Panc1 (cell line): Measurements from ENCODE around the gene RAI1. TPM values are rescaled to one million over a fixed set of nuclear protein-coding genes. Genes with fewer than 3 reads are reported as not detected.

ENCODE experiments used
- ATAC-seq: fragments of 200-7000 bp; cut with Tn5 transposase; 2 replicates; pipeline ENCODE4 v1.9.1; 2020; ENCODE audit warnings: mild to moderate bottlenecking, moderate library complexity
- BruUV-seq: library from RNA; stranded (reverse); fragments of 400-500 nt; replicated peaks from 2 replicates; lab custom pipeline; 2021; lab: Mats Ljungman, UMichigan
- CTCF ChIA-PET: fragments of 300-600 bp; sonication (Branson Sonifier 250); formaldehyde crosslinking; loops from one replicate; lab custom pipeline; 2022; ENCODE audit warnings: antibody characterized with exemption; lab: Charles Lee
- POLR2A ChIA-PET: fragments of 300-600 bp; sonication (Branson Sonifier 250); formaldehyde crosslinking; loops from one replicate; lab custom pipeline; 2022; ENCODE audit warnings: antibody characterized with exemption; lab: Charles Lee
- DNase-seq: peaks from one replicate; pipeline ENCODE4 v3.0.0-alpha.2; 2010; ENCODE audit warnings: low read depth, low spot score
- H3K27ac ChIP-seq: 2 replicates; pipeline ENCODE4 v1.5.1; 2011; ENCODE audit warnings: mild to moderate bottlenecking, low read length, inconsistent platforms
- H3K27me3 ChIP-seq: fragments of 200-500 bp; sonication (Bioruptor generic); 2 replicates; pipeline ENCODE4 v1.6.0; 2014; ENCODE audit warnings: low read length, inconsistent platforms; ENCODE audit not compliant: control insufficient read depth, insufficient read depth
- H3K36me3 ChIP-seq: fragments of 200-500 bp; sonication (Bioruptor generic); 2 replicates; pipeline ENCODE4 v1.5.1; 2014; ENCODE audit warnings: inconsistent platforms, mild to moderate bottlenecking, low read length, moderate library complexity; ENCODE audit not compliant: control insufficient read depth, insufficient read depth
- H3K4me1 ChIP-seq: 2 replicates; pipeline ENCODE4 v1.5.1; 2011; ENCODE audit warnings: inconsistent platforms, mild to moderate bottlenecking, low read length, moderate library complexity; ENCODE audit not compliant: control insufficient read depth, insufficient read depth
- H3K4me3 ChIP-seq, 2 experiments: 2 replicates each; pipeline ENCODE4 v1.5.1; 2011 to 2012; ENCODE audit warnings: low read depth in 2 of 2, low read length in 2 of 2, mild to moderate bottlenecking in 2 of 2, inconsistent platforms in 1 of 2, moderate library complexity in 1 of 2
- H3K9me3 ChIP-seq: fragments of 200-500 bp; sonication (Bioruptor generic); 2 replicates; pipeline ENCODE4 v1.5.1; 2014; ENCODE audit warnings: low read depth, mild to moderate bottlenecking, inconsistent platforms, low read length, moderate library complexity; ENCODE audit not compliant: control insufficient read depth, insufficient read depth
- POLR2AphosphoS5 ChIP-seq: IDR thresholded peaks from 2 replicates; pipeline ENCODE4 v1.6.1; 2012; ENCODE audit warnings: mild to moderate bottlenecking, low read depth, low read length, moderate library complexity
- SIN3A ChIP-seq: IDR thresholded peaks from 2 replicates; pipeline ENCODE4 v1.6.1; 2012; ENCODE audit warnings: low read depth, mild to moderate bottlenecking, low read length, moderate library complexity, borderline replicate concordance; ENCODE audit not compliant: insufficient read depth
- TCF7L2 ChIP-seq: IDR thresholded peaks from 2 replicates; pipeline ENCODE4 v1.6.1; 2011; ENCODE audit warnings: mild to moderate bottlenecking, low read depth, low read length, inconsistent platforms
- in situ Hi-C: cut with HindIII; loops from 2 replicates; pipeline ENCODE4 v1.10.0; 2016; ENCODE audit warnings: low sequenced_read_pairs, low pct_unique_long_range_greater_than_20kb
- intact Hi-C: fragments of 100-400 bp; cut with micrococcal nuclease; formaldehyde crosslinking; loops from one replicate; pipeline ENCODE4 v1.10.0; 2022; ENCODE audit not compliant: unreplicated experiment
- total RNA-seq: library from RNA; stranded (reverse); gene quantifications from one replicate; pipeline ENCODE4 v1.2.1, GENCODE V29; 2021; ENCODE audit not compliant: unreplicated experiment
- TF ChIP-seq, protein P1 (sequence below): fragments of 450-650 bp; IDR thresholded peaks from 2 replicates; pipeline ENCODE4 v1.5.1; 2017; ENCODE audit warnings: mild to moderate bottlenecking
- TF ChIP-seq, protein P2 (sequence below), 2 experiments: IDR thresholded peaks; 2 replicates each; pipeline ENCODE4 v1.6.1; 2011 to 2012; ENCODE audit warnings: low read depth in 2 of 2, control low read depth in 1 of 2, low read length in 1 of 2, mild to moderate bottlenecking in 1 of 2, moderate library complexity in 1 of 2; ENCODE audit not compliant: insufficient read depth in 1 of 2

The RAI1 gene
- total RNA-seq, 1 experiment from 2014 or later: 51.0 TPM

- TF ChIP-seq, protein P1, sequence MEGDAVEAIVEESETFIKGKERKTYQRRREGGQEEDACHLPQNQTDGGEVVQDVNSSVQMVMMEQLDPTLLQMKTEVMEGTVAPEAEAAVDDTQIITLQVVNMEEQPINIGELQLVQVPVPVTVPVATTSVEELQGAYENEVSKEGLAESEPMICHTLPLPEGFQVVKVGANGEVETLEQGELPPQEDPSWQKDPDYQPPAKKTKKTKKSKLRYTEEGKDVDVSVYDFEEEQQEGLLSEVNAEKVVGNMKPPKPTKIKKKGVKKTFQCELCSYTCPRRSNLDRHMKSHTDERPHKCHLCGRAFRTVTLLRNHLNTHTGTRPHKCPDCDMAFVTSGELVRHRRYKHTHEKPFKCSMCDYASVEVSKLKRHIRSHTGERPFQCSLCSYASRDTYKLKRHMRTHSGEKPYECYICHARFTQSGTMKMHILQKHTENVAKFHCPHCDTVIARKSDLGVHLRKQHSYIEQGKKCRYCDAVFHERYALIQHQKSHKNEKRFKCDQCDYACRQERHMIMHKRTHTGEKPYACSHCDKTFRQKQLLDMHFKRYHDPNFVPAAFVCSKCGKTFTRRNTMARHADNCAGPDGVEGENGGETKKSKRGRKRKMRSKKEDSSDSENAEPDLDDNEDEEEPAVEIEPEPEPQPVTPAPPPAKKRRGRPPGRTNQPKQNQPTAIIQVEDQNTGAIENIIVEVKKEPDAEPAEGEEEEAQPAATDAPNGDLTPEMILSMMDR: no peak
- TF ChIP-seq POLR2AphosphoS5 (no peak), TCF7L2 (no peak), SIN3A (no peak)
- TF ChIP-seq, protein P2, sequence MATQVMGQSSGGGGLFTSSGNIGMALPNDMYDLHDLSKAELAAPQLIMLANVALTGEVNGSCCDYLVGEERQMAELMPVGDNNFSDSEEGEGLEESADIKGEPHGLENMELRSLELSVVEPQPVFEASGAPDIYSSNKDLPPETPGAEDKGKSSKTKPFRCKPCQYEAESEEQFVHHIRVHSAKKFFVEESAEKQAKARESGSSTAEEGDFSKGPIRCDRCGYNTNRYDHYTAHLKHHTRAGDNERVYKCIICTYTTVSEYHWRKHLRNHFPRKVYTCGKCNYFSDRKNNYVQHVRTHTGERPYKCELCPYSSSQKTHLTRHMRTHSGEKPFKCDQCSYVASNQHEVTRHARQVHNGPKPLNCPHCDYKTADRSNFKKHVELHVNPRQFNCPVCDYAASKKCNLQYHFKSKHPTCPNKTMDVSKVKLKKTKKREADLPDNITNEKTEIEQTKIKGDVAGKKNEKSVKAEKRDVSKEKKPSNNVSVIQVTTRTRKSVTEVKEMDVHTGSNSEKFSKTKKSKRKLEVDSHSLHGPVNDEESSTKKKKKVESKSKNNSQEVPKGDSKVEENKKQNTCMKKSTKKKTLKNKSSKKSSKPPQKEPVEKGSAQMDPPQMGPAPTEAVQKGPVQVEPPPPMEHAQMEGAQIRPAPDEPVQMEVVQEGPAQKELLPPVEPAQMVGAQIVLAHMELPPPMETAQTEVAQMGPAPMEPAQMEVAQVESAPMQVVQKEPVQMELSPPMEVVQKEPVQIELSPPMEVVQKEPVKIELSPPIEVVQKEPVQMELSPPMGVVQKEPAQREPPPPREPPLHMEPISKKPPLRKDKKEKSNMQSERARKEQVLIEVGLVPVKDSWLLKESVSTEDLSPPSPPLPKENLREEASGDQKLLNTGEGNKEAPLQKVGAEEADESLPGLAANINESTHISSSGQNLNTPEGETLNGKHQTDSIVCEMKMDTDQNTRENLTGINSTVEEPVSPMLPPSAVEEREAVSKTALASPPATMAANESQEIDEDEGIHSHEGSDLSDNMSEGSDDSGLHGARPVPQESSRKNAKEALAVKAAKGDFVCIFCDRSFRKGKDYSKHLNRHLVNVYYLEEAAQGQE (IDR thresholded peaks at IDR 0.05; ENCODE audit: insufficient read depth in 1 of 2, low read depth in 2 of 2, low read length in 1 of 2): no peak
- ATAC-seq (no peak), DNase-seq (no peak)
- intact Hi-C loops (no loop called here), in situ Hi-C loops (no loop called here)
- Histone ChIP-seq H3K36me3 (no peaks in the 10 kb centered on the region), H3K9me3 (no peaks in the 10 kb centered on the region), H3K27ac (no peak overlapping the region), H3K27me3 (no peaks in the 10 kb centered on the region), H3K4me3 (no peak overlapping the region), H3K4me1 (peaks cover 27% of the 10 kb centered on the region)
- ChIA-PET CTCF (no interaction called here), POLR2A (no interaction called here)
- BruUV-seq: no TSS peak
These were observed 86.7 kb downstream of the RAI1 start for GRCh38 chr17:17767887-17768418.

DNA sequence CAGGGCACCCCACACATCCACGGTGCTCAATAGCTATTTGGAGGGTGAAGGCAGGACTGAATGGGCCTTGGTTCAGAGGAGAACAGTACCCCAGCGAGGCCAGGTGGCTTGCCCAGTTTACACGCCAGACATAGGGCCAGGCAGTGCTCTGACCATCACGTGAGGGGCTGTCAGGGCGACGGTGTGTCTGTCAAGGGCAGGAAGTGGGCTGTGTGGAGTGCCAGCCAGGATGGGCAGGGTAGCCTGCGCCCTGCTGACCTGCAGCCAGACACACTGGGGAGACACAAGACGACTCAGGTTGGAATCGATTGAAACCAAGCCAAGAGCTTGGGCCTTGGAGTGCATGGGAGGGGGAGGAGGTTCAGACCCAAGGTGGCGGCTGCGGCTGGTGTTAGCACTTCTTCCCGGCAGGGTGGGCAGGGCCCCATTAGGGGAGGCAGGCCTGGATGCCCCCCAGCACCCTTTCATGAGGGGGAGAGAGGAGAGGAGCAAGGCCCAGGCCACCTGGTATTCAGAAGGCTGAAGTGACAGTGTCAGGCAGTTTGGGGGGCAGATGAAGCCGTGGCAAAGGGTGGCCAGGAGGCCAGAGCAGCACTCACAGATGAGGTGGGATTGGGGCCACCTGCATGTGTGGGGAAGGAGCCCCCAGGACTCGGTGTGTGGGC is 87.3 kb downstream of the RAI1 start:
- POLR2A ChIA-PET: no interaction called here
- H3K4me1 ChIP-seq: peaks cover 28% of the 10 kb centered on the region
- DNase-seq: no peak

More for the DNA sequence above, 87.3 kb downstream of the RAI1 start:
- no peaks in the 10 kb centered on the region for H3K9me3 ChIP-seq
- ATAC-seq: no peak
- BruUV-seq: no TSS peak
- no peaks in the 10 kb centered on the region for H3K27me3 ChIP-seq
- no peak overlapping the region for H3K27ac ChIP-seq
- intact Hi-C loops: no loop called here
- TF ChIP-seq POLR2AphosphoS5: no peak
- TF ChIP-seq, protein P2 (IDR thresholded peaks at IDR 0.05; ENCODE audit: insufficient read depth in 1 of 2, low read depth in 2 of 2, low read length in 1 of 2): no peak
- no peak for TF ChIP-seq SIN3A
- TF ChIP-seq, protein P1: no peak
- no peak for TF ChIP-seq TCF7L2
- CTCF ChIA-PET: no interaction called here
- in situ Hi-C loops: no loop called here
- no peak overlapping the region for H3K4me3 ChIP-seq
- H3K36me3 ChIP-seq: no peaks in the 10 kb centered on the region
